GM18868 (cell line): ENCODE data around the gene AFTPH.

Experiments used
- ATAC-seq: cut with Tn5 transposase; IDR thresholded peaks from one replicate; pipeline ENCODE4 v1.9.1; 2021; ENCODE audit warnings: mild to moderate bottlenecking, moderate library complexity; ENCODE audit not compliant: unreplicated experiment

AFTPH gene

GRCh38 chr2:64627860-64628841, 104.0 kb downstream of the AFTPH start:
- no peak for ATAC-seq

GRCh38 chr2:64629329-64629781, 105.2 kb downstream of the AFTPH start:
- ATAC-seq, result no peak

DNA sequence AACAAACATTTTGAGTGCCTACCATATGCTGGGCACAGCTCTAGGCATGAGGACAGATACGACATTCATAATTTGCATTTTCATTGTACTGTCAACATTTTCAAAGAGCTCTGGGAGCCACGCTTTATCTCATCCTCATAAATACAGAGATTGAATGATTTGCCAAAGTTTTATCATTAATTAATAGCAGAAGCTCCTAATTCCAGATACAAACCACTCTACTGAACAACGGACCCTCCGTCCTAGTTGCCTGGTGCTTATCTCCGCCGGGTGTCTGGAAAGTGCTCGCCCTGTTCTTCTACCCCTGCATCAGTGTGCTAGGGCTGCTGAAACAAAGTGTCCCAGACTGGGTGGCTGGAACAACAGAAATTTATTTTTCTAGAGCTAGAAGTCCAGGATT, 105.7 kb downstream of the AFTPH start:
- ATAC-seq, result no peak

- ATAC-seq, result no peak
Observed at GRCh38 chr2:64630752-64631151, 106.6 kb downstream of the AFTPH start.

GRCh38 chr2:64631771-64632170, 107.6 kb downstream of the AFTPH start:
- no peak for ATAC-seq

- no peak for ATAC-seq
Observed at GRCh38 chr2:64632835-64633819, 109.0 kb downstream of the AFTPH start.

GRCh38 chr2:64634345-64635267, 110.5 kb downstream of the AFTPH start:
- ATAC-seq, result no peak

DNA sequence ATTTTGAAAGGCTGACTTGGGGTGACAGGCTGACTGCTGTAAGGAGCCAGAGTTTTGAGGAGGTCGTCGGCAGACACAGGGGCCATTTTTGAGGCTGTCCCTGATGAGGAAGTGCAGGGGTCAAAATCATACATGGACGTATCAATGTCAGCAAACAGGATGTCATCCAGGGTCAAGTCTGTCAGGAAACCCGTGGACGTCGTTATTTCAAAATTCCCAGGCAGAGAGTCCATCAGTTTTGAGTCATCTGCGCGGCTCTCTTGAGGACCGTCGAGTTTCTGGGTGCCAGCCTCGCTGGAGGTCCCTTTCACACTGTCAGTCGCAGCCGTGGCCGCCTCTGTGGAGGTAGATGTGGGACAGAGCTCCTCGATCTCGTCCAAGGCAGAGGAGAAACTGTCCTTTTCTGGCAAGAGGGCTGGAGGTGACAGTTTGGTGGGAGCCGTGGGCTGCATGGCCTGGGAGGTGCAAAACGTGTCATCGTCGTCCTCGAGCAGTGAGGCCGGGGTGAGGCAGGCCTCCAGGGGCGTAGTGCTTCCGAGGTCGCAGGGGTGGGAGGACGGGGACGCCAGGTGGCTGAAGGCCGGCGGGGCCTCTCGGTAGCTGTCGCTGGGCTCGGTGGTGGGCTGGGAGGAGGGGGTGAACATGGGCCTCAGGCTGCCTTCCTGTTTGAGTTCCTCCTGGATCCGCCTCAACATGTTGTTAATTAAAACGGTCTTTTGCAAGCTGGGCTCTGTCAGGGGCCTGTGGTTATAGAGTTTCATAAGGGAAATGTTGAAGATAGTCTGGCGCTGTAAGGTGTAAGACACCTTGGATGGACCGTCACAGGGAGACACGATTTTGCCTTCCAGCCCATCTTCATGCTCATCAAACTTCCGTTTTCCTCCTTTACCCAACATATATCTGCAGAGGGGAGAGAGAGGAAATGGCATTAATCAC, 112.1 kb downstream of the AFTPH start:
- ATAC-seq, result peak; percentile 45

- ATAC-seq, result peak; percentile 67
Observed at GRCh38 chr2:64637000-64637635, 113.0 kb downstream of the AFTPH start.

- ATAC-seq, result no peak
Observed at GRCh38 chr2:64637931-64638330, 113.8 kb downstream of the AFTPH start.

GRCh38 chr2:64638502-64639120, 114.5 kb downstream of the AFTPH start:
- no peak for ATAC-seq

DNA sequence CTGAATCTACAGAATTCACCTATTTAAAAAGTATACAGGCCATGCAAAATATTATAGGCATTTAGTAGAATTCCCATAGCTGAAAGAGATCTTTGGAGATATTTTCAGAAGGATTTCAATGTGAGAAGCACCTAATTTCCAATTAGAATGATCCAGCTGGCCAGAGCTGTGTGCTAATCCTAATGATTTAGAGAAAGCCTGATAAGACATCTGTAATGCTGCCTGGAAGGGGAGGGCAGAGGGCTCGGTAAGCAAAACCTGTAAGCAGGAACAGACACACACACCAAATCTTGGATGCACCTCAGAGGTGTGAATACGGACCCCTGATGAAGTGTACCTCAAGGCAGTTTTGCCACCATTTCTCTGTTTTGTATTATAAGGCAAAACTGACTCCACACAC, 115.6 kb downstream of the AFTPH start:
- no peak for ATAC-seq

DNA sequence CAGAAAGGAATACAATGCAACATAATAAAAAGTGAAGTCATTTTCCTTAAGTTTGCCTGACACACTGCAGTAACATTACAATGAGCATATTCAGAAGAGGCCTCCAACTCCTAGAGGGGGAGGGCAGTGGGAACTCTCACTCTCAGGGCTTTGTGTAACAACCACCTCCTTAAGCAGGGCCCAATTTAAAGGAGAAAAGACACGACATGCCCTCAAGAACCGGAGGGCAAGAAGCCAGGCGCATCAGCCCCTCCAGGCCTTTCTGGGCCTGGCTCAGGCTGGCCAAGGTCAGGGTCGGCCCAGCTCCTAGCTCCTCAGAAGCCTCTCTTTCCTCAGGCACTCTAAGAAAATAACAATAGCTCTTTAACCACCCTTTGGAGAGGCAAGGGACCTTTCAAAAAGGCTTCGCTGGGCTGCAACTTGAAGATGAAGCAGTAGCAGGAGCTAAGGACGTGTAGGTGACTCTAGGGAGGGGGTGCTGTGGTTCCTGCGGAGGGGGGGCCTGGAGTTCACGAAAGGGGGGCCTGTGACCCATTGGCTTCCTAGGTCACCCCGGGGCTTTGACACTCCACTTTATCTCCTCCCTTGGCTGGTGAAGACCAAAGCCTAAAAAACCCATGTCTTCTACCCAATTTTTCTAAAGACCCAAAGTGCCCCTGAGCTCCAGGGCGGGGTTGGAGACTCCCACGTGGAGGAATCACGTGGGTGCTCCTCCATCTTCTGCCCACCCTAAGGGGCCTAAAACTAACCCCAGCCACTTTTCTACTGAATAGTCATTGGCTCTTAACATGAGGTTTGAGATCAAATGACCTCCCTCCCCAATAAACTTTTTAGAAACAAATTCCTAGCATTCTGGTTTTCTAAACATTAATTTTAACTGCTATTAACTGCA, 116.3 kb downstream of the AFTPH start:
- no peak for ATAC-seq

GRCh38 chr2:64641599-64641998, 117.5 kb downstream of the AFTPH start:
- no peak for ATAC-seq
